GM10248 (cell line): ENCODE data around the gene NAPEPLD.
"Not testable (repeated sequence)": the region's sequence is repeated elsewhere in the genome, so short reads cannot be mapped to it uniquely, and the experiment has no call there.

Experiments
- CTCF ChIA-PET: fragments of 300-600 bp; sonication (Branson Sonifier 250); formaldehyde crosslinking; extraction: SDS; loops from one replicate; lab custom pipeline; 2021; ENCODE audit warnings: antibody characterized with exemption; lab: Yijun Ruan, JAX
- POLR2A ChIA-PET: fragments of 350-650 bp; sonication (Branson Sonifier 250); formaldehyde crosslinking; extraction: SDS; loops from one replicate; lab custom pipeline; 2020; ENCODE audit warnings: antibody characterized with exemption; lab: Yijun Ruan, JAX
- DNase-seq: peaks from one replicate; pipeline ENCODE4 v3.0.0; 2012; ENCODE audit errors: extremely low spot score
- CTCF ChIP-seq: IDR thresholded peaks from 2 replicates; pipeline ENCODE4 v1.5.1; 2012; ENCODE audit warnings: mild to moderate bottlenecking, low read depth; ENCODE audit errors: extremely low read depth, missing control alignments, control extremely low read depth

NAPEPLD gene

GRCh38 chr7:103115771-103116170 is 33.1 kb downstream of the NAPEPLD start:
- ChIA-PET CTCF (no interaction called here), POLR2A (no interaction called here)
- no peak for TF ChIP-seq CTCF
- DNase-seq, result no peak

- ChIA-PET CTCF (no interaction called here), POLR2A (no interaction called here)
- TF ChIP-seq CTCF, result no peak
- DNase-seq, result no peak
These were observed 34.3 kb downstream of the NAPEPLD start for GRCh38 chr7:103114576-103115008.

- TF ChIP-seq CTCF, result no peak
- CTCF ChIA-PET, result no interaction called here
- DNase-seq, result no peak
- POLR2A ChIA-PET, result no interaction called here
These were observed 35.7 kb downstream of the NAPEPLD start for GRCh38 chr7:103113164-103113563.

- POLR2A ChIA-PET, result not testable (repeated sequence)
These were observed 42.2 kb downstream of the NAPEPLD start for GRCh38 chr7:103106703-103107070.

GRCh38 chr7:103106005-103106702 is 42.7 kb downstream of the NAPEPLD start:
- ChIA-PET CTCF (interaction anchor here (1.4 kb wide), 1 partner anchor 31 kb away, joined by 3 read pairs; the partner anchor contains the start of genes ARMC10 and FBXL13), POLR2A (no interaction called here)
- TF ChIP-seq CTCF, result no peak
- no peak for DNase-seq

More at GRCh38 chr7:103106703-103107070, 42.2 kb downstream of the NAPEPLD start:
- CTCF ChIA-PET, DNase-seq: not testable (repeated sequence)

GRCh38 chr7:103101543-103101942 is 47.4 kb downstream of the NAPEPLD start:
- no peak for DNase-seq
- CTCF ChIA-PET, result interaction anchor here (1.1 kb wide), 1 partner anchor 11 kb away, joined by 3 read pairs; no protein-coding TSS in a partner anchor
- POLR2A ChIA-PET, result no interaction called here
- no peak for TF ChIP-seq CTCF

GRCh38 chr7:103100348-103100747 is 48.6 kb downstream of the NAPEPLD start:
- no peak for DNase-seq
- TF ChIP-seq CTCF, result no peak
- ChIA-PET CTCF (no interaction called here), POLR2A (no interaction called here)
